ENCODE measurements around the gene EEPD1. TPM values are rescaled to one million over a fixed set of nuclear protein-coding genes. Genes with fewer than 3 reads are reported as not detected.

The EEPD1 gene
- total and polyA plus RNA-seq, 9 donors: 5.6 to 16.6 (median 11.5) TPM

- H3K4me3 ChIP-seq: no peak overlapping the region
- intact Hi-C loops (cut with DNase I): loop anchor here in 1 of 4 donors (5.0 kb wide), 1 partner anchor 1269 kb away; the partner anchor contains the start of gene DPY19L1
- WGBS, 3 donors: 89 to 93% (median 91%) methylated on average over 10 of the region's 10 CpGs
- H3K4me1 ChIP-seq (ENCODE audit: insufficient read depth): peaks cover 11% of the 10 kb centered on the region
- H3K36me3 ChIP-seq: no peaks in the 10 kb centered on the region
- no peaks in the 10 kb centered on the region for H3K27me3 ChIP-seq
- H3K27ac ChIP-seq: no peak overlapping the region
- no peak for DNase-seq
- TF ChIP-seq CTCF (IDR thresholded peaks at IDR 0.05): no peak
- no peak for TF ChIP-seq POLR2A (IDR thresholded peaks at IDR 0.05)
- TF ChIP-seq EP300 (IDR thresholded peaks at IDR 0.05): no peak
- no peaks in the 10 kb centered on the region for H3K9me3 ChIP-seq
Observed at GRCh38 chr7:36306722-36307121, 153.7 kb downstream of the EEPD1 start.

- no peaks in the 10 kb centered on the region for H3K36me3 ChIP-seq
- H3K9me3 ChIP-seq: no peaks in the 10 kb centered on the region
- no peak for DNase-seq
- intact Hi-C loops (cut with DNase I): loop anchor here in 1 of 4 donors (5.0 kb wide), 1 partner anchor 1271 kb away; the partner anchor contains the start of gene DPY19L1
- peaks cover 11% of the 10 kb centered on the region for H3K4me1 ChIP-seq (ENCODE audit: insufficient read depth)
- no peak overlapping the region for H3K27ac ChIP-seq
- no peak for TF ChIP-seq EP300 (IDR thresholded peaks at IDR 0.05)
- no peak for TF ChIP-seq CTCF (IDR thresholded peaks at IDR 0.05)
- no peak for TF ChIP-seq POLR2A (IDR thresholded peaks at IDR 0.05)
- H3K4me3 ChIP-seq: no peak overlapping the region
- no peaks in the 10 kb centered on the region for H3K27me3 ChIP-seq
- WGBS, 3 donors: 89 to 93% (median 91%) methylated on average over 10 of the region's 10 CpGs
Observed at GRCh38 chr7:36308031-36308430, 155.0 kb downstream of the EEPD1 start.

GRCh38 chr7:36309301-36309700, 156.2 kb downstream of the EEPD1 start:
- Histone ChIP-seq H3K9me3 (no peaks in the 10 kb centered on the region), H3K4me3 (no peak overlapping the region), H3K36me3 (no peaks in the 10 kb centered on the region), H3K27me3 (no peaks in the 10 kb centered on the region), H3K27ac (no peak overlapping the region), H3K4me1 (ENCODE audit: insufficient read depth) (peaks cover under 1% of the 10 kb centered on the region)
- WGBS, 3 donors: 89 to 90% (median 89%) methylated on average over 8 to 9 of the region's 9 CpGs
- DNase-seq: no peak
- TF ChIP-seq EP300 (IDR thresholded peaks at IDR 0.05) (no peak), POLR2A (IDR thresholded peaks at IDR 0.05) (no peak), CTCF (IDR thresholded peaks at IDR 0.05) (no peak)
- intact Hi-C loops (cut with DNase I): loop anchor here in 1 of 4 donors (5.0 kb wide), 1 partner anchor 1272 kb away; the partner anchor contains the start of gene DPY19L1

- Histone ChIP-seq H3K4me1 (ENCODE audit: insufficient read depth) (no peaks in the 10 kb centered on the region), H3K27ac (no peak overlapping the region), H3K36me3 (no peaks in the 10 kb centered on the region), H3K9me3 (no peaks in the 10 kb centered on the region), H3K4me3 (no peak overlapping the region), H3K27me3 (no peaks in the 10 kb centered on the region)
- intact Hi-C loops (cut with DNase I): loop anchor here in 2 of 4 donors (5.0 to 10.0 kb wide), 2 partner anchors 395 to 1272 kb away; partner anchors contain the start of gene DPY19L1 (in 1 of the 2)
- no peak for DNase-seq
- TF ChIP-seq POLR2A (IDR thresholded peaks at IDR 0.05) (no peak), CTCF (IDR thresholded peaks at IDR 0.05) (no peak), EP300 (IDR thresholded peaks at IDR 0.05) (no peak)
- 64 to 75% (median 73%) methylated on average over 8 of the region's 8 CpGs for WGBS, 3 donors
Observed at GRCh38 chr7:36309716-36310115, 156.7 kb downstream of the EEPD1 start.

Data from ovary (tissue), 9 donors.